ENCODE data around the gene TNNT3. TPM values are rescaled to one million over a fixed set of nuclear protein-coding genes. Genes with fewer than 3 reads are reported as not detected.

Gene TNNT3
- total RNA-seq, 1 experiment from 2014 or later: not detected

DNA sequence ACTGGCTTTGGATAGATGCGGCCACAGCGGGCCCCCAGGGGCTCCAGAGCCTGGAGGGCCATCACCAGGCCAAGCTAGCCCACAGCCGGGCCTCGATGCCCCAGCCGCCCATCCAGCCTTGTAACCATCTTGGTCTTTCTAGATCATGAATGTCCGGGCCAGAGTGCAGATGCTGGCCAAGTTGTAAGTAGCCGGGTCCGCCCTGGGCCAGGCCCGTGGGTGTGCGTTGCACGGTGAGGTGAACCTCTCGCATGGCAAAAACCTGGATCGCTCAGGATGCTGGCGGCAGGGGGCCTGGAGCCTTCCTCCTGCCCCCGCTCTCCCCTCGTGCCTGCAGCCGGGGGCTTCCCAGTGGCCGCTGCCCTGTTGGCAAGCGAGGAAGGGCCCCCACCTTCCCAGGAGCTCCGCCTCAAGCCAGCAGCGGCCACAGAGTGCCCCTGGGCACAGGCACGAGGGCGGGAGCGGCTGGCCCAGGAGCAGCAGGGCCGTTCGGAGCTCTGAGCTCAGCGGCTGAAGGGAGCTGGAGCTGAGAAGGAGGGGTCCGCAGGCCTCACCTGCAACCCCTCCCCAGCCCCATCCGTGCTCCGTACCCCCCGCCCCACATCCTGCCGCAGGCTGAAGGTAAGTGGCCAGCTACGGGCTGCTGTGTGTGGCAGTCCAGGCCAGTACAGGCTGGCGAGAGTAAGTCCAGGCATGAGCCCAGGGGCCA, 16.7 kb downstream of the TNNT3 start:
- no peaks in the 10 kb centered on the region for H3K36me3 ChIP-seq (ENCODE audit: insufficient read depth, low read length, poor library complexity, severe bottlenecking)
- H3K4me3 ChIP-seq (ENCODE audit: low read depth, low read length, poor library complexity, severe bottlenecking): no peak overlapping the region
- no peak overlapping the region for H3K27ac ChIP-seq (ENCODE audit: low read depth, low read length, poor library complexity, severe bottlenecking)
- TF ChIP-seq, protein P1, sequence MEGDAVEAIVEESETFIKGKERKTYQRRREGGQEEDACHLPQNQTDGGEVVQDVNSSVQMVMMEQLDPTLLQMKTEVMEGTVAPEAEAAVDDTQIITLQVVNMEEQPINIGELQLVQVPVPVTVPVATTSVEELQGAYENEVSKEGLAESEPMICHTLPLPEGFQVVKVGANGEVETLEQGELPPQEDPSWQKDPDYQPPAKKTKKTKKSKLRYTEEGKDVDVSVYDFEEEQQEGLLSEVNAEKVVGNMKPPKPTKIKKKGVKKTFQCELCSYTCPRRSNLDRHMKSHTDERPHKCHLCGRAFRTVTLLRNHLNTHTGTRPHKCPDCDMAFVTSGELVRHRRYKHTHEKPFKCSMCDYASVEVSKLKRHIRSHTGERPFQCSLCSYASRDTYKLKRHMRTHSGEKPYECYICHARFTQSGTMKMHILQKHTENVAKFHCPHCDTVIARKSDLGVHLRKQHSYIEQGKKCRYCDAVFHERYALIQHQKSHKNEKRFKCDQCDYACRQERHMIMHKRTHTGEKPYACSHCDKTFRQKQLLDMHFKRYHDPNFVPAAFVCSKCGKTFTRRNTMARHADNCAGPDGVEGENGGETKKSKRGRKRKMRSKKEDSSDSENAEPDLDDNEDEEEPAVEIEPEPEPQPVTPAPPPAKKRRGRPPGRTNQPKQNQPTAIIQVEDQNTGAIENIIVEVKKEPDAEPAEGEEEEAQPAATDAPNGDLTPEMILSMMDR (conservative IDR thresholded peaks at IDR 0.05; ENCODE audit: low read depth, low read length): no peak
- TF ChIP-seq EZH2 (IDR thresholded peaks at IDR 0.05; ENCODE audit: borderline replicate concordance, low read depth, low read length, poor library complexity, severe bottlenecking): no peak
- BruUV-seq (replicated peaks): no TSS peak
- no peaks in the 10 kb centered on the region for H3K9me3 ChIP-seq (ENCODE audit: low read depth, low read length, poor library complexity, severe bottlenecking)
- intact Hi-C loops (cut with micrococcal nuclease; ENCODE audit: unreplicated experiment): no loop called here
- H3K27me3 ChIP-seq (replicated peaks; ENCODE audit: insufficient read depth, low read depth, low read length, poor library complexity): no peaks in the 10 kb centered on the region
- H3K4me1 ChIP-seq (ENCODE audit: insufficient read depth, low read length, poor library complexity, severe bottlenecking): no peaks in the 10 kb centered on the region
- no peak for DNase-seq (ENCODE audit: low spot score)
- ChIA-PET CTCF (no interaction called here), POLR2A (ENCODE audit: low non-redundant PET) (no interaction called here)

- Histone ChIP-seq H3K27me3 (replicated peaks; ENCODE audit: insufficient read depth, low read depth, low read length, poor library complexity) (no peaks in the 10 kb centered on the region), H3K9me3 (ENCODE audit: low read depth, low read length, poor library complexity, severe bottlenecking) (no peaks in the 10 kb centered on the region), H3K4me1 (ENCODE audit: insufficient read depth, low read length, poor library complexity, severe bottlenecking) (no peaks in the 10 kb centered on the region), H3K27ac (ENCODE audit: low read depth, low read length, poor library complexity, severe bottlenecking) (no peak overlapping the region), H3K36me3 (ENCODE audit: insufficient read depth, low read length, poor library complexity, severe bottlenecking) (no peaks in the 10 kb centered on the region), H3K4me3 (ENCODE audit: low read depth, low read length, poor library complexity, severe bottlenecking) (no peak overlapping the region)
- intact Hi-C loops (cut with micrococcal nuclease; ENCODE audit: unreplicated experiment): no loop called here
- ChIA-PET POLR2A (ENCODE audit: low non-redundant PET) (no interaction called here), CTCF (no interaction called here)
- no peak for DNase-seq (ENCODE audit: low spot score)
- TF ChIP-seq EZH2 (IDR thresholded peaks at IDR 0.05; ENCODE audit: borderline replicate concordance, low read depth, low read length, poor library complexity, severe bottlenecking): no peak
- TF ChIP-seq, protein P1 (conservative IDR thresholded peaks at IDR 0.05; ENCODE audit: low read depth, low read length): no peak
- no TSS peak for BruUV-seq (replicated peaks)
Observed at GRCh38 chr11:1936781-1937615, 17.5 kb downstream of the TNNT3 start.

- POLR2A ChIA-PET (ENCODE audit: low non-redundant PET): no interaction called here
- H3K9me3 ChIP-seq (ENCODE audit: low read depth, low read length, poor library complexity, severe bottlenecking): no peaks in the 10 kb centered on the region
- BruUV-seq (replicated peaks): no TSS peak
- H3K36me3 ChIP-seq (ENCODE audit: insufficient read depth, low read length, poor library complexity, severe bottlenecking): no peaks in the 10 kb centered on the region
- TF ChIP-seq EZH2 (IDR thresholded peaks at IDR 0.05; ENCODE audit: borderline replicate concordance, low read depth, low read length, poor library complexity, severe bottlenecking): no peak
- intact Hi-C loops (cut with micrococcal nuclease; ENCODE audit: unreplicated experiment): no loop called here
- CTCF ChIA-PET: no interaction called here
- no peaks in the 10 kb centered on the region for H3K27me3 ChIP-seq (replicated peaks; ENCODE audit: insufficient read depth, low read depth, low read length, poor library complexity)
- no peaks in the 10 kb centered on the region for H3K4me1 ChIP-seq (ENCODE audit: insufficient read depth, low read length, poor library complexity, severe bottlenecking)
- no peak overlapping the region for H3K4me3 ChIP-seq (ENCODE audit: low read depth, low read length, poor library complexity, severe bottlenecking)
- DNase-seq (ENCODE audit: low spot score): no peak
- no peak overlapping the region for H3K27ac ChIP-seq (ENCODE audit: low read depth, low read length, poor library complexity, severe bottlenecking)
Observed at GRCh38 chr11:1937616-1938342, 18.3 kb downstream of the TNNT3 start.

Measured in A673 (cell line).